GM12878 (cell line): Measurements from ENCODE around the gene LMLN. TPM values are rescaled to one million over a fixed set of nuclear protein-coding genes. Genes with fewer than 3 reads are reported as not detected.
"Not testable (repeated sequence)": the region's sequence is repeated elsewhere in the genome, so short reads cannot be mapped to it uniquely, and the experiment has no call there.

Source experiments
- ATAC-seq: fragments of 200-7000 bp; cut with Tn5 transposase; 3 replicates; pipeline ENCODE4 v1.9.1; 2020; ENCODE audit warnings: mild to moderate bottlenecking, moderate library complexity
- BruUV-seq: library from RNA; stranded (reverse); fragments of 400-500 nt; replicated peaks from 2 replicates; lab custom pipeline; 2021; lab: Mats Ljungman, UMichigan
- CTCF ChIA-PET: fragments of 300-600 bp; sonication (Branson Sonifier 250); formaldehyde crosslinking; extraction: SDS; loops from one replicate; lab custom pipeline; 2021; ENCODE audit warnings: inconsistent platforms; lab: Yijun Ruan, JAX
- POLR2A ChIA-PET: fragments of 350-600 bp; formaldehyde crosslinking; extraction: SDS; loops from one replicate; lab custom pipeline; 2021; ENCODE audit warnings: inconsistent platforms; lab: Charles Lee
- RAD21 ChIA-PET: fragments of 300-600 bp; sonication (Branson Sonifier 250); formaldehyde crosslinking; loops from one replicate; lab custom pipeline; 2023; ENCODE audit warnings: antibody characterized with exemption; ENCODE audit not compliant: unreplicated experiment; lab: Charles Lee
- SMC1A ChIA-PET: fragments of 300-600 bp; sonication (Branson Sonifier 250); formaldehyde crosslinking; loops from one replicate; lab custom pipeline; 2023; ENCODE audit not compliant: unreplicated experiment, uncharacterized antibody; lab: Charles Lee
- DNase-seq: peaks from one replicate; pipeline ENCODE4 v3.0.0-alpha.2; 2011; ENCODE audit warnings: low read depth, low spot score
- FAIRE-seq: peaks from 3 replicates; lab custom pipeline; 2011; peaks lifted over from hg19 to GRCh38; lab: Jason Lieb, UNC
- H2AFZ ChIP-seq: 2 replicates; pipeline ENCODE4 v1.6.0; 2011; ENCODE audit warnings: low read depth, low read length, control low read depth; ENCODE audit not compliant: control insufficient read depth
- H3K27ac ChIP-seq: 2 replicates; pipeline ENCODE4 v1.5.1; 2011; ENCODE audit warnings: control low read depth; ENCODE audit not compliant: control insufficient read depth, insufficient read depth
- H3K27me3 ChIP-seq, 2 experiments: replicated peaks in 1 of 2; 2 replicates each; pipeline versions ENCODE4 v1.6.0 to v1.6.1; 2011; ENCODE audit warnings: low read length in 1 of 2; ENCODE audit not compliant: control insufficient read depth in 2 of 2, insufficient read depth in 2 of 2
- H3K36me3 ChIP-seq, 2 experiments: 2 replicates each; pipeline ENCODE4 v1.5.1; 2011; ENCODE audit warnings: low read length in 1 of 2; ENCODE audit not compliant: control insufficient read depth in 2 of 2, insufficient read depth in 2 of 2
- H3K4me1 ChIP-seq: 2 replicates; pipeline ENCODE4 v1.6.1; 2011; ENCODE audit warnings: mild to moderate bottlenecking, low read length, moderate library complexity, mixed read lengths; ENCODE audit not compliant: control insufficient read depth, insufficient read depth
- H3K4me2 ChIP-seq: 2 replicates; pipeline ENCODE4 v1.6.0; 2011; ENCODE audit warnings: control low read depth; ENCODE audit not compliant: control insufficient read depth, insufficient read depth
- H3K4me3 ChIP-seq: fragments of 200-600 bp; sonication (generic); 2 replicates; pipeline ENCODE4 v1.5.1; 2016
- H3K79me2 ChIP-seq: 2 replicates; pipeline ENCODE4 v1.6.0; 2011; ENCODE audit warnings: low read length; ENCODE audit not compliant: control insufficient read depth, insufficient read depth
- H3K9ac ChIP-seq: 2 replicates; pipeline ENCODE4 v1.8.0; 2011; ENCODE audit warnings: low read length, control low read depth, mixed read lengths; ENCODE audit not compliant: control insufficient read depth, insufficient read depth
- H3K9me3 ChIP-seq: replicated peaks from 3 replicates; pipeline ENCODE4 v1.5.1; 2011; ENCODE audit warnings: mild to moderate bottlenecking, low read length; ENCODE audit not compliant: control insufficient read depth, insufficient read depth
- H4K20me1 ChIP-seq: 2 replicates; pipeline ENCODE4 v1.6.0; 2011; ENCODE audit not compliant: control insufficient read depth, insufficient read depth
- FOXM1 ChIP-seq: IDR thresholded peaks from 2 replicates; pipeline ENCODE4 v1.6.1; 2012; ENCODE audit warnings: low read depth, mild to moderate bottlenecking, inconsistent platforms, low read length, moderate library complexity
- RUNX3 ChIP-seq: IDR thresholded peaks from 2 replicates; pipeline ENCODE4 v1.6.1; 2012; ENCODE audit warnings: low read length, inconsistent platforms
- ZNF622 ChIP-seq: fragments of 450-650 bp; IDR thresholded peaks from 2 replicates; pipeline ENCODE4 v1.6.1; 2017; ENCODE audit warnings: mild to moderate bottlenecking, inconsistent platforms
- WGBS: methylation state at CpG from one replicate; pipeline ENCODE4 v1.1.6; 2016; ENCODE audit warnings: low lambda C conversion rate; ENCODE audit not compliant: insufficient replicate concordance, insufficient coverage; ENCODE audit errors: missing lambda C conversion rate; 5-methylcytosine and 5-hydroxymethylcytosine counted together
- in situ Hi-C: fragments of 300-500 bp; cut with MboI; formaldehyde crosslinking; loops from 9 replicates; pipeline ENCODE4 v1.14.3; 2018; ENCODE audit warnings: mixed read lengths
- intact Hi-C: fragments of 100-400 bp; cut with micrococcal nuclease; formaldehyde crosslinking; loops from one replicate; pipeline ENCODE4 v1.14.2; 2022; ENCODE audit not compliant: unreplicated experiment
- polyA plus RNA-seq, 11 experiments: library from polyadenylated mRNA; depleted of rRNA in 4 of 11; unstranded in 6 of 11; stranded (reverse) in 5 of 11; fragments of >200 nt; fragmentation: Nextera tagmentation in 4 of 11; fragmentation: Illumina TruSeq in 1 of 11; extraction: Ambion mirVana in 4 of 11; extraction: Trizol in 1 of 11; gene quantifications; 1 replicate in 1 of 11; 2 replicates in 10 of 11; pipeline versions ENCODE4 v1.2.1 to v1.2.3, GENCODE V29; 2011 to 2016; ENCODE audit warnings: inconsistent platforms in 2 of 11, missing spikeins in 2 of 11, low read depth in 1 of 11
- total RNA-seq, 4 experiments: library from RNA; depleted of rRNA in 3 of 4; stranded (reverse); fragments of >200 nt in 3 of 4; fragmentation: Illumina TruSeq in 1 of 4; extraction: Trizol in 1 of 4; gene quantifications; 2 replicates each; pipeline versions ENCODE4 v1.2.1 to v1.2.3, GENCODE V29; 2013 to 2021

Gene LMLN
- total and polyA plus RNA-seq, 10 of the 15 experiments (the other 5 are each of a cell fraction or from before 2014, with no cell fraction given): 0.02 to 1.7 (median 0.81) TPM

DNA sequence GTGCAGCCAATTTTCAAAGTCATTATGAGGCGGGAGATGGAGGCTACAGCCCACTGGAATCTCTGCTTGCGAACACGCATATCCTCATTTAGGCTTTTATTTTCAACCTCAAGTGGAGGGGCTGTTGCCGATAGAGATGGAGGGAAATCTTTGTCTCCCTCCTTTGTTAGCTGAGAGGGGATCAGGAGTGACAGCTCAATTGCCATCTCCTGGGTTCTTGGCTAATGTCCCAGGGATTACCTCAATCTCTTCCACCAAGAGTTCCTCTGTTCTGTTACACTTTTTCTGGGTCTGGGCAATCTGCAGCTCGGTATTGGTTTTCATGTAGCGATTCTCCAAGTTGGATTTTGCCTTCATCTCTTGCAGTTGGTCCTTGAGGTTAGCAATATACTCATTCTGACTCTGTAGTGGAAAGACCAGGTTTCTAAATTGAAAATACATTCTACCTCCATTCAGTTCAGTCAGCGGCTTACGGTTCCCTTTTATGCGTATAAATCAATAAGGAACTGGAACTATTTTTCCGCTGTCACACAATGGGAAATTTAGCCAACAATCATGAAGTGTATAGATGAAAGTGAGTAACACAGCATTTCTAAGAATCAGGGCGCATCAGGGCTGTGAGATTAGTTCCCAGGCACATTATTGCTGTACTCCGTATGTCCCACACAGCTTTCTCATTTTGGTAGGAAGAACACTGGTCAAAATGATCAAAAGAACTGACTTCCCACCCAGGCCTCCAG lies 46.2 kb upstream of the LMLN start:
- no peaks in the 10 kb centered on the region for H4K20me1 ChIP-seq
- H3K4me1 ChIP-seq: no peaks in the 10 kb centered on the region
- WGBS: 59% methylated on average over 12 of the region's 12 CpGs
- POLR2A ChIA-PET: no interaction called here
- intact Hi-C loops: no loop called here
- no peaks in the 10 kb centered on the region for H3K36me3 ChIP-seq
- no TSS peak for BruUV-seq
- H3K27me3 ChIP-seq: 0 out of 4 replicates have a peak, but pooled peaks cover 0 to 3% of the 10 kb centered on the region in 2 experiments
- no peak overlapping the region for H2AFZ ChIP-seq
- H3K79me2 ChIP-seq: no peaks in the 10 kb centered on the region
- H3K4me3 ChIP-seq: no peak overlapping the region
- CTCF ChIA-PET: interaction anchor here (1.0 to 2.1 kb wide), 2 partner anchors 8 to 29 kb away, joined by 3 to 5 read pairs; no protein-coding TSS in a partner anchor
- H3K9ac ChIP-seq: no peak overlapping the region
- H3K9me3 ChIP-seq: no peaks in the 10 kb centered on the region
- H3K27ac ChIP-seq: no peak overlapping the region
- FAIRE-seq (no peak), ATAC-seq (no peak), DNase-seq (no peak)
- no peak overlapping the region for H3K4me2 ChIP-seq
- TF ChIP-seq ZNF622 (no peak), FOXM1 (no peak)
- SMC1A ChIA-PET: no interaction called here
- RAD21 ChIA-PET: no interaction called here
- in situ Hi-C loops: no loop called here

DNA sequence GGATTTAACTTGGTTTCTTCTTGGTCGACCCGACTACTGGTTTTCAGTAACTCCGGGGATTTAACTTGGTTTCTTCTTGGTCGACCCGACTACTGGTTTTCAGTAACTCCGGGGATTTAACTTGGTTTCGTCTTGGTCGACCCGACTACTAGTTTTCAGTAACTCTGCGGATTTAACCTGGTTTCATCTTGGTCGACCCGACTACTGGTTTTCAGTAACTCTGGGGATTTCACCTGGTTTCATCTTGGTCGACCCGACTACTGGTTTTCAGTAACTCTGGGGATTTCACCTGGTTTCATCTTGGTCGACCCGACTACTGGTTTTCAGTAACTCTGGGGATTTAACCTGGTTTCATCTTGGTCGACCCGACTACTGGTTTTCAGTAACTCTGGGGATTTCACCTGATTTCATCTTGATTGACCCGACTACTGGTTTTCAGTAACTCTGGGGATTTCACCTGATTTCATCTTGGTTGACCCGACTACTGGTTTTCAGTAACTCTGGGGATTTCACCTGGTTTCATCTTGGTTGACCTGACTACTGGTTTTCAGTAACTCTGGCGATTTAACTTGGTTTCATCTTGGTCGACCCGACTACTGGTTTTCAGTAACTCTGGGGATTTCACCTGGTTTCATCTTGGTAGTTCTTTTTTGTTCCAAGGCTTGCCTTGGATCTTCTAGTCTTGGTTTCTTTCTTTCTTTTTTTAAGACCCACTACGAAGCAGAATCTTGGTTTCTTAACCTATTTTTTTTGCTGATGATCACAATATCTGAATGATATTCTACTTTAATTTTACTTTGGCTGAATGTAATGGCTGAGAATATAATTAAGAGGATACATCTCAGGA lies 38.4 kb upstream of the LMLN start:
- H3K27me3 ChIP-seq, H3K79me2 ChIP-seq, H3K4me3 ChIP-seq, FAIRE-seq, H4K20me1 ChIP-seq, H3K9me3 ChIP-seq, intact Hi-C loops, H3K36me3 ChIP-seq, BruUV-seq, in situ Hi-C loops, H3K4me1 ChIP-seq, RAD21 ChIA-PET, SMC1A ChIA-PET, POLR2A ChIA-PET, H3K4me2 ChIP-seq, CTCF ChIA-PET: not testable (repeated sequence)
- 5% methylated on average over 22 of the region's 24 CpGs for WGBS
- DNase-seq: peak; percentile 5
- peak; percentile 22; the same call in 1 of the 2 replicates for TF ChIP-seq RUNX3
- TF ChIP-seq, all 136 proteins: peak for 1; not testable (repeated sequence) for 135
- not testable (repeated sequence) for H3K9ac ChIP-seq, H2AFZ ChIP-seq, ATAC-seq, H3K27ac ChIP-seq
